Epithelial cell of esophagus (primary cell): Measurements from ENCODE around the gene TSPO2.

ENCODE experiments used
- DNase-seq: peaks from one replicate; pipeline ENCODE4 v3.0.0; 2010; ENCODE audit warnings: low read depth
- H3K4me3 ChIP-seq: 2 replicates; pipeline ENCODE4 v1.5.1; 2011; ENCODE audit warnings: mild to moderate bottlenecking, low read length, control low read depth
- CTCF ChIP-seq: IDR thresholded peaks from 2 replicates; pipeline ENCODE4 v1.5.1; 2011; ENCODE audit warnings: low read depth, mild to moderate bottlenecking, low read length, control low read depth, inconsistent platforms; ENCODE audit not compliant: insufficient read depth; ENCODE audit errors: missing control alignments

Gene TSPO2

GRCh38 chr6:41080621-41081020 is 38.4 kb downstream of the TSPO2 start:
- H3K4me3 ChIP-seq: no peak overlapping the region
- DNase-seq: no peak
- TF ChIP-seq CTCF: no peak

GRCh38 chr6:41083072-41083471 is 40.8 kb downstream of the TSPO2 start:
- TF ChIP-seq CTCF: no peak
- no peak for DNase-seq
- H3K4me3 ChIP-seq: no peak overlapping the region

- no peak overlapping the region for H3K4me3 ChIP-seq
- no peak for DNase-seq
- no peak for TF ChIP-seq CTCF
Observed at GRCh38 chr6:41085182-41085581, 42.9 kb downstream of the TSPO2 start.

- DNase-seq: no peak
- no peak overlapping the region for H3K4me3 ChIP-seq
- TF ChIP-seq CTCF: no peak
Observed at GRCh38 chr6:41088451-41088850, 46.2 kb downstream of the TSPO2 start.

GRCh38 chr6:41090841-41091761 is 48.8 kb downstream of the TSPO2 start:
- H3K4me3 ChIP-seq: no peak overlapping the region
- TF ChIP-seq CTCF: no peak
- DNase-seq: no peak

- no peak overlapping the region for H3K4me3 ChIP-seq
- TF ChIP-seq CTCF: peak; percentile 52
- DNase-seq: peak; percentile 46
Observed at GRCh38 chr6:41092421-41093140, 50.3 kb downstream of the TSPO2 start.
